GM12878 (cell line): ENCODE measurements around the gene UNC13D. TPM values are rescaled to one million over a fixed set of nuclear protein-coding genes. Genes with fewer than 3 reads are reported as not detected.

Source experiments
- CBX3 ChIP-seq: fragments of 200-600 bp; sonication (generic); IDR thresholded peaks from 2 replicates; pipeline ENCODE4 v1.6.1; 2016; ENCODE audit warnings: low read depth, borderline replicate concordance
- EED ChIP-seq: sonication (generic); IDR thresholded peaks from 2 replicates; pipeline ENCODE4 v1.6.1; 2016; ENCODE audit warnings: antibody characterized with exemption, low read depth
- LARP7 ChIP-seq: fragments of 450-650 bp; IDR thresholded peaks from 2 replicates; pipeline ENCODE4 v1.6.1; 2017; ENCODE audit warnings: mild to moderate bottlenecking
- MEF2A ChIP-seq: IDR thresholded peaks from 2 replicates; pipeline ENCODE4 v1.6.1; 2011; ENCODE audit warnings: low read depth, mild to moderate bottlenecking, low read length, moderate library complexity; ENCODE audit not compliant: insufficient read depth
- MEF2B ChIP-seq: fragments of 450-650 bp; IDR thresholded peaks from 2 replicates; pipeline ENCODE4 v1.6.1; 2018; ENCODE audit warnings: mild to moderate bottlenecking, moderate library complexity; ENCODE audit not compliant: partially characterized antibody, poor library complexity, severe bottlenecking
- MXI1 ChIP-seq: fragments of 150-350 bp; IDR thresholded peaks from 2 replicates; pipeline ENCODE4 v1.6.1; 2011; ENCODE audit warnings: low read depth, mild to moderate bottlenecking, inconsistent platforms, low read length, improper control_type of control experiment
- NR2F1 ChIP-seq: fragments of 450-650 bp; conservative IDR thresholded peaks from 2 replicates; pipeline ENCODE4 v1.6.1; 2017; ENCODE audit warnings: mild to moderate bottlenecking
- POLR2A ChIP-seq: IDR thresholded peaks from 2 replicates; pipeline ENCODE4 v1.6.1; 2011; ENCODE audit warnings: low read depth, mild to moderate bottlenecking, low read length
- POLR2AphosphoS5 ChIP-seq: IDR thresholded peaks from 2 replicates; pipeline ENCODE4 v1.6.1; 2011; ENCODE audit warnings: mild to moderate bottlenecking, low read length, inconsistent platforms
- TCF7 ChIP-seq: IDR thresholded peaks from 2 replicates; pipeline ENCODE4 v1.6.1; 2014; ENCODE audit warnings: antibody characterized with exemption, borderline replicate concordance
- ZBED1 ChIP-seq: IDR thresholded peaks from 2 replicates; pipeline ENCODE4 v1.6.1; 2016; ENCODE audit warnings: borderline replicate concordance
- polyA plus RNA-seq, 11 experiments: library from polyadenylated mRNA; depleted of rRNA in 4 of 11; unstranded in 6 of 11; stranded (reverse) in 5 of 11; fragments of >200 nt; fragmentation: Nextera tagmentation in 4 of 11; fragmentation: Illumina TruSeq in 1 of 11; extraction: Ambion mirVana in 4 of 11; extraction: Trizol in 1 of 11; gene quantifications; 1 replicate in 1 of 11; 2 replicates in 10 of 11; pipeline versions ENCODE4 v1.2.1 to v1.2.3, GENCODE V29; 2011 to 2016; ENCODE audit warnings: inconsistent platforms in 2 of 11, missing spikeins in 2 of 11, low read depth in 1 of 11
- total RNA-seq, 4 experiments: library from RNA; depleted of rRNA in 3 of 4; stranded (reverse); fragments of >200 nt in 3 of 4; fragmentation: Illumina TruSeq in 1 of 4; extraction: Trizol in 1 of 4; gene quantifications; 2 replicates each; pipeline versions ENCODE4 v1.2.1 to v1.2.3, GENCODE V29; 2013 to 2021
- TF ChIP-seq, protein P1 (sequence below): fragments of 450-650 bp; IDR thresholded peaks from 2 replicates; pipeline ENCODE4 v1.6.1; 2017; ENCODE audit warnings: mild to moderate bottlenecking, low read depth, inconsistent platforms; ENCODE audit not compliant: poor library complexity, severe bottlenecking
- TF ChIP-seq, protein P2 (sequence below): fragments of 450-650 bp; IDR thresholded peaks from 2 replicates; pipeline ENCODE4 v1.6.1; 2016; ENCODE audit warnings: mild to moderate bottlenecking, moderate library complexity, borderline replicate concordance

UNC13D gene
- total and polyA plus RNA-seq, 10 of the 15 experiments (the other 5 are each of a cell fraction or from before 2014, with no cell fraction given), result 0.32 to 63.9 (median 25.2) TPM

DNA sequence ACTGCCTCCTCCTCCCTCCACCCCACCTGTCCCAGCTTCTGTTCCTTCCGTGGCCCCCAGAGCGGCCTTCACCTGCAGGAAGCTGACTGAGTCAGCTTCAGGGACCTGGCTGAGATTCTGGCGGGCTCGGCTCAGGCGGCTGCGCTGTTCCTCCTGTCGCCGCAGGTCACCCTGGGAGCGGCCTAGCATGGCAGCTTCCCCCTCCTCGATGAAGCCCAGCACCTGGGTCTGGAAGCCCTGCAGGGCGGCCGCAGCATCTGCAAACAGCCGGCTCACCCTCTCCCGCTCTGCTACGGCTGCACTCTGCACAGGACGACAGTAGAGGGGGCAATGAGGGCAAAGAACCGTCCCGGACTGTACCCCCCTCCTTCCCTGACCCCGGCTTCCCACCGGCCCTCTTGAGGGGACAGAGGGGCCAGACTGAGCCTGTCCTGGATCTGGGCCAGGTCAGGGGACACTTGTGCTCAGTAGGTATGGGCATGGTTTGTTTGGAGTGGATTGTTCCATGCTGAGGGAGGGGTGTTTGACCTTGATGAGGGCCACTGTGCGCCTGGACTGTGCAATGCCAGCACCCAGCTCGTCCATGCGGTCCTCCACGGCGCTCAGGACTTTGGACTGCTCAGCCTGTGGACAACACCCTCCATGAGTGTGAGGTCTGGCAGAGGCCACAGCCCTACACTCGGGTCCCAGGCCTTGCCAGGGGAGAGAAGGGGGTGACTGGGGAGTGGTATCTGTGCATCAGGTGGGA lies 32.2 kb upstream of the UNC13D start (continued):
- no peak for TF ChIP-seq POLR2AphosphoS5
- TF ChIP-seq ZBED1, result no peak
- no peak for TF ChIP-seq TCF7
- TF ChIP-seq, protein P1, sequence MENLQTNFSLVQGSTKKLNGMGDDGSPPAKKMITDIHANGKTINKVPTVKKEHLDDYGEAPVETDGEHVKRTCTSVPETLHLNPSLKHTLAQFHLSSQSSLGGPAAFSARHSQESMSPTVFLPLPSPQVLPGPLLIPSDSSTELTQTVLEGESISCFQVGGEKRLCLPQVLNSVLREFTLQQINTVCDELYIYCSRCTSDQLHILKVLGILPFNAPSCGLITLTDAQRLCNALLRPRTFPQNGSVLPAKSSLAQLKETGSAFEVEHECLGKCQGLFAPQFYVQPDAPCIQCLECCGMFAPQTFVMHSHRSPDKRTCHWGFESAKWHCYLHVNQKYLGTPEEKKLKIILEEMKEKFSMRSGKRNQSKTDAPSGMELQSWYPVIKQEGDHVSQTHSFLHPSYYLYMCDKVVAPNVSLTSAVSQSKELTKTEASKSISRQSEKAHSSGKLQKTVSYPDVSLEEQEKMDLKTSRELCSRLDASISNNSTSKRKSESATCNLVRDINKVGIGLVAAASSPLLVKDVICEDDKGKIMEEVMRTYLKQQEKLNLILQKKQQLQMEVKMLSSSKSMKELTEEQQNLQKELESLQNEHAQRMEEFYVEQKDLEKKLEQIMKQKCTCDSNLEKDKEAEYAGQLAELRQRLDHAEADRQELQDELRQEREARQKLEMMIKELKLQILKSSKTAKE, result no peak
- no peak for TF ChIP-seq MXI1
- no peak for TF ChIP-seq MEF2B
- TF ChIP-seq MEF2A, result no peak
- TF ChIP-seq, protein P2, sequence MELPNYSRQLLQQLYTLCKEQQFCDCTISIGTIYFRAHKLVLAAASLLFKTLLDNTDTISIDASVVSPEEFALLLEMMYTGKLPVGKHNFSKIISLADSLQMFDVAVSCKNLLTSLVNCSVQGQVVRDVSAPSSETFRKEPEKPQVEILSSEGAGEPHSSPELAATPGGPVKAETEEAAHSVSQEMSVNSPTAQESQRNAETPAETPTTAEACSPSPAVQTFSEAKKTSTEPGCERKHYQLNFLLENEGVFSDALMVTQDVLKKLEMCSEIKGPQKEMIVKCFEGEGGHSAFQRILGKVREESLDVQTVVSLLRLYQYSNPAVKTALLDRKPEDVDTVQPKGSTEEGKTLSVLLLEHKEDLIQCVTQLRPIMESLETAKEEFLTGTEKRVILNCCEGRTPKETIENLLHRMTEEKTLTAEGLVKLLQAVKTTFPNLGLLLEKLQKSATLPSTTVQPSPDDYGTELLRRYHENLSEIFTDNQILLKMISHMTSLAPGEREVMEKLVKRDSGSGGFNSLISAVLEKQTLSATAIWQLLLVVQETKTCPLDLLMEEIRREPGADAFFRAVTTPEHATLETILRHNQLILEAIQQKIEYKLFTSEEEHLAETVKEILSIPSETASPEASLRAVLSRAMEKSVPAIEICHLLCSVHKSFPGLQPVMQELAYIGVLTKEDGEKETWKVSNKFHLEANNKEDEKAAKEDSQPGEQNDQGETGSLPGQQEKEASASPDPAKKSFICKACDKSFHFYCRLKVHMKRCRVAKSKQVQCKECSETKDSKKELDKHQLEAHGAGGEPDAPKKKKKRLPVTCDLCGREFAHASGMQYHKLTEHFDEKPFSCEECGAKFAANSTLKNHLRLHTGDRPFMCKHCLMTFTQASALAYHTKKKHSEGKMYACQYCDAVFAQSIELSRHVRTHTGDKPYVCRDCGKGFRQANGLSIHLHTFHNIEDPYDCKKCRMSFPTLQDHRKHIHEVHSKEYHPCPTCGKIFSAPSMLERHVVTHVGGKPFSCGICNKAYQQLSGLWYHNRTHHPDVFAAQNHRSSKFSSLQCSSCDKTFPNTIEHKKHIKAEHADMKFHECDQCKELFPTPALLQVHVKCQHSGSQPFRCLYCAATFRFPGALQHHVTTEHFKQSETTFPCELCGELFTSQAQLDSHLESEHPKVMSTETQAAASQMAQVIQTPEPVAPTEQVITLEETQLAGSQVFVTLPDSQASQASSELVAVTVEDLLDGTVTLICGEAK, result 0 out of 2 replicates have a peak, but pooled peaks have one; percentile 24
- no peak for TF ChIP-seq CBX3
- peak; percentile 44; the same call in 1 of the 2 replicates for TF ChIP-seq LARP7
- 0 out of 2 replicates have a peak, but pooled peaks have one; percentile 23 for TF ChIP-seq NR2F1
- TF ChIP-seq POLR2A, result peak; percentile 57
- TF ChIP-seq EED, result no peak
